ENCODE results near the gene CRK. TPM values are rescaled to one million over a fixed set of nuclear protein-coding genes. Genes with fewer than 3 reads are reported as not detected.

Gene CRK
- total RNA-seq, 1 donor from 2014 or later = 66.2 TPM

GRCh38 chr17:1473170-1473569, 17.1 kb upstream of the CRK start:
- no peaks in the 10 kb centered on the region for H3K9me3 ChIP-seq
- no peak overlapping the region for H3K27ac ChIP-seq
- H3K27me3 ChIP-seq (ENCODE audit: low read depth) = no peaks in the 10 kb centered on the region
- no peak for ATAC-seq
- H3K4me3 ChIP-seq = no peak overlapping the region
- peaks cover 22% of the 10 kb centered on the region for H3K4me1 ChIP-seq
- intact Hi-C loops (cut with DNase I) = no loop called here
- DNase-seq = no peak
- H3K36me3 ChIP-seq = peaks cover 99% of the 10 kb centered on the region
- TF ChIP-seq, protein P1, sequence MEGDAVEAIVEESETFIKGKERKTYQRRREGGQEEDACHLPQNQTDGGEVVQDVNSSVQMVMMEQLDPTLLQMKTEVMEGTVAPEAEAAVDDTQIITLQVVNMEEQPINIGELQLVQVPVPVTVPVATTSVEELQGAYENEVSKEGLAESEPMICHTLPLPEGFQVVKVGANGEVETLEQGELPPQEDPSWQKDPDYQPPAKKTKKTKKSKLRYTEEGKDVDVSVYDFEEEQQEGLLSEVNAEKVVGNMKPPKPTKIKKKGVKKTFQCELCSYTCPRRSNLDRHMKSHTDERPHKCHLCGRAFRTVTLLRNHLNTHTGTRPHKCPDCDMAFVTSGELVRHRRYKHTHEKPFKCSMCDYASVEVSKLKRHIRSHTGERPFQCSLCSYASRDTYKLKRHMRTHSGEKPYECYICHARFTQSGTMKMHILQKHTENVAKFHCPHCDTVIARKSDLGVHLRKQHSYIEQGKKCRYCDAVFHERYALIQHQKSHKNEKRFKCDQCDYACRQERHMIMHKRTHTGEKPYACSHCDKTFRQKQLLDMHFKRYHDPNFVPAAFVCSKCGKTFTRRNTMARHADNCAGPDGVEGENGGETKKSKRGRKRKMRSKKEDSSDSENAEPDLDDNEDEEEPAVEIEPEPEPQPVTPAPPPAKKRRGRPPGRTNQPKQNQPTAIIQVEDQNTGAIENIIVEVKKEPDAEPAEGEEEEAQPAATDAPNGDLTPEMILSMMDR (IDR thresholded peaks at IDR 0.05) = no peak

GRCh38 chr17:1471911-1472821, 16.1 kb upstream of the CRK start:
- H3K36me3 ChIP-seq = peaks cover 97% of the 10 kb centered on the region
- TF ChIP-seq, protein P1 (IDR thresholded peaks at IDR 0.05) = no peak
- intact Hi-C loops (cut with DNase I) = no loop called here
- DNase-seq = no peak
- H3K4me1 ChIP-seq = peaks cover 25% of the 10 kb centered on the region
- no peak overlapping the region for H3K4me3 ChIP-seq
- no peak overlapping the region for H3K27ac ChIP-seq
- H3K9me3 ChIP-seq = no peaks in the 10 kb centered on the region
- H3K27me3 ChIP-seq (ENCODE audit: low read depth) = no peaks in the 10 kb centered on the region
- ATAC-seq = no peak

GRCh38 chr17:1471490-1471889, 15.5 kb upstream of the CRK start:
- H3K4me1 ChIP-seq = peaks cover 24% of the 10 kb centered on the region
- peaks cover 96% of the 10 kb centered on the region for H3K36me3 ChIP-seq
- intact Hi-C loops (cut with DNase I) = no loop called here
- H3K9me3 ChIP-seq = no peaks in the 10 kb centered on the region
- ATAC-seq (no peak), DNase-seq (no peak)
- no peak overlapping the region for H3K27ac ChIP-seq
- H3K27me3 ChIP-seq (ENCODE audit: low read depth) = no peaks in the 10 kb centered on the region
- H3K4me3 ChIP-seq = no peak overlapping the region
- TF ChIP-seq, protein P1 (IDR thresholded peaks at IDR 0.05) = no peak

- no peak for DNase-seq
Measured at GRCh38 chr17:1470755-1471462, 14.9 kb upstream of the CRK start.

GRCh38 chr17:1470071-1470754, 14.2 kb upstream of the CRK start:
- TF ChIP-seq, protein P1 (IDR thresholded peaks at IDR 0.05) = no peak
- no peak for ATAC-seq
- H3K36me3 ChIP-seq = peaks cover 94% of the 10 kb centered on the region
- intact Hi-C loops (cut with DNase I) = no loop called here
- H3K9me3 ChIP-seq = no peaks in the 10 kb centered on the region
- DNase-seq = no peak
- peaks cover 12% of the 10 kb centered on the region for H3K4me1 ChIP-seq
- H3K4me3 ChIP-seq = no peak overlapping the region
- H3K27ac ChIP-seq = no peak overlapping the region
- no peaks in the 10 kb centered on the region for H3K27me3 ChIP-seq (ENCODE audit: low read depth)

More at GRCh38 chr17:1470755-1471462, 14.9 kb upstream of the CRK start:
- ATAC-seq = no peak
- TF ChIP-seq, protein P1 (IDR thresholded peaks at IDR 0.05) = no peak
- intact Hi-C loops (cut with DNase I) = no loop called here
- Histone ChIP-seq H3K36me3 (peaks cover 94% of the 10 kb centered on the region), H3K9me3 (no peaks in the 10 kb centered on the region), H3K4me1 (peaks cover 19% of the 10 kb centered on the region), H3K27me3 (ENCODE audit: low read depth) (no peaks in the 10 kb centered on the region), H3K4me3 (no peak overlapping the region), H3K27ac (no peak overlapping the region)
